CD4-positive, alpha-beta T cell treated with Interleukin-15 for 4 hours (primary cell): ENCODE measurements around the gene KMT2C.
"Not testable (repeated sequence)": the region's sequence is repeated elsewhere in the genome, so short reads cannot be mapped to it uniquely, and the experiment has no call there.

Source experiments
- DNase-seq: peaks from one replicate; pipeline ENCODE4 v3.0.0-alpha.2; 2020; ENCODE audit warnings: low spot score

The KMT2C gene

GRCh38 chr7:152441810-152442209, 6.0 kb upstream of the KMT2C start:
- DNase-seq = not testable (repeated sequence)

GRCh38 chr7:152441168-152441567, 5.4 kb upstream of the KMT2C start:
- not testable (repeated sequence) for DNase-seq

GRCh38 chr7:152438017-152438416, 2.2 kb upstream of the KMT2C start:
- not testable (repeated sequence) for DNase-seq

- not testable (repeated sequence) for DNase-seq
These were observed 1.2 kb upstream of the KMT2C start for GRCh38 chr7:152436931-152437575.

- DNase-seq = peak; percentile 90
These were observed 518 bp upstream of the KMT2C start for GRCh38 chr7:152436111-152436930.

- DNase-seq = peak; percentile 19
These were observed 1.1 kb downstream of the KMT2C start for GRCh38 chr7:152434511-152435383.

GRCh38 chr7:152433721-152434490, 1.9 kb downstream of the KMT2C start:
- peak; percentile 76 for DNase-seq

GRCh38 chr7:152432735-152433134, 3.1 kb downstream of the KMT2C start:
- not testable (repeated sequence) for DNase-seq

- DNase-seq = no peak
These were observed 4.9 kb downstream of the KMT2C start for GRCh38 chr7:152430854-152431253.

GRCh38 chr7:152430118-152430517, 5.7 kb downstream of the KMT2C start:
- DNase-seq = not testable (repeated sequence)

GRCh38 chr7:152424348-152425108, 11.3 kb downstream of the KMT2C start:
- DNase-seq = no peak

GRCh38 chr7:152423991-152424347, 11.8 kb downstream of the KMT2C start:
- no peak for DNase-seq

- DNase-seq = not testable (repeated sequence)
These were observed 12.6 kb downstream of the KMT2C start for GRCh38 chr7:152423171-152423570.

GRCh38 chr7:152420950-152421349, 14.9 kb downstream of the KMT2C start:
- DNase-seq = not testable (repeated sequence)

GRCh38 chr7:152419473-152420429, 16.1 kb downstream of the KMT2C start:
- no peak for DNase-seq

GRCh38 chr7:152414779-152415178, 21.0 kb downstream of the KMT2C start:
- DNase-seq = no peak

GRCh38 chr7:152411389-152411788, 24.4 kb downstream of the KMT2C start:
- DNase-seq = no peak

GRCh38 chr7:152406491-152406890, 29.3 kb downstream of the KMT2C start:
- DNase-seq = no peak

- DNase-seq = not testable (repeated sequence)
These were observed 29.8 kb downstream of the KMT2C start for GRCh38 chr7:152406030-152406429.

- no peak for DNase-seq
These were observed 32.1 kb downstream of the KMT2C start for GRCh38 chr7:152403726-152404125.
